GM18951 (cell line): ENCODE data around the gene TIAM1.

Experiments
- POLR2A ChIP-seq: IDR thresholded peaks from 4 replicates; pipeline ENCODE4 v1.6.1; 2011; ENCODE audit warnings: mild to moderate bottlenecking; ENCODE audit not compliant: insufficient read length, insufficient read depth; ENCODE audit errors: extremely low read depth
- in situ Hi-C: fragments of 300-500 bp; cut with MboI; formaldehyde crosslinking; loops from one replicate; pipeline ENCODE4 v1.12.0; 2022; ENCODE audit warnings: low sequenced_read_pairs, mixed read lengths, inconsistent platforms; ENCODE audit not compliant: unreplicated experiment

The TIAM1 gene

GRCh38 chr21:31297806-31298205 is 46.3 kb downstream of the TIAM1 start:
- in situ Hi-C loops, result no loop called here
- no peak for TF ChIP-seq POLR2A

- TF ChIP-seq POLR2A, result no peak
- in situ Hi-C loops, result no loop called here
Observed at GRCh38 chr21:31295676-31296075, 48.4 kb downstream of the TIAM1 start.

GRCh38 chr21:31294691-31295090 is 49.4 kb downstream of the TIAM1 start:
- TF ChIP-seq POLR2A, result no peak
- in situ Hi-C loops, result no loop called here

GRCh38 chr21:31293986-31294385 is 50.1 kb downstream of the TIAM1 start:
- in situ Hi-C loops, result no loop called here
- no peak for TF ChIP-seq POLR2A

GRCh38 chr21:31290765-31291164 is 53.3 kb downstream of the TIAM1 start:
- in situ Hi-C loops, result no loop called here
- TF ChIP-seq POLR2A, result no peak

- in situ Hi-C loops, result no loop called here
- no peak for TF ChIP-seq POLR2A
Observed at GRCh38 chr21:31289702-31290101, 54.4 kb downstream of the TIAM1 start.

- in situ Hi-C loops, result no loop called here
- no peak for TF ChIP-seq POLR2A
Observed at GRCh38 chr21:31288191-31288590, 55.9 kb downstream of the TIAM1 start.

- in situ Hi-C loops, result no loop called here
- TF ChIP-seq POLR2A, result no peak
Observed at GRCh38 chr21:31287201-31287600, 56.9 kb downstream of the TIAM1 start.

- in situ Hi-C loops, result no loop called here
- no peak for TF ChIP-seq POLR2A
Observed at GRCh38 chr21:31286621-31287020, 57.4 kb downstream of the TIAM1 start.

GRCh38 chr21:31284797-31285397 is 59.2 kb downstream of the TIAM1 start:
- in situ Hi-C loops, result no loop called here
- TF ChIP-seq POLR2A, result no peak

- no peak for TF ChIP-seq POLR2A
- in situ Hi-C loops, result no loop called here
Observed at GRCh38 chr21:31283025-31283424, 61.0 kb downstream of the TIAM1 start.

GRCh38 chr21:31282095-31282709 is 61.9 kb downstream of the TIAM1 start:
- no peak for TF ChIP-seq POLR2A
- in situ Hi-C loops, result no loop called here

GRCh38 chr21:31281561-31281960 is 62.5 kb downstream of the TIAM1 start:
- in situ Hi-C loops, result no loop called here
- no peak for TF ChIP-seq POLR2A

GRCh38 chr21:31279986-31280385 is 64.1 kb downstream of the TIAM1 start:
- TF ChIP-seq POLR2A, result no peak
- in situ Hi-C loops, result no loop called here

- in situ Hi-C loops, result no loop called here
- TF ChIP-seq POLR2A, result no peak
Observed at GRCh38 chr21:31279214-31279613, 64.8 kb downstream of the TIAM1 start.

- no peak for TF ChIP-seq POLR2A
Observed at GRCh38 chr21:31278511-31279130, 65.4 kb downstream of the TIAM1 start.

More at GRCh38 chr21:31278511-31279130, 65.4 kb downstream of the TIAM1 start:
- in situ Hi-C loops, result no loop called here
